ENCODE measurements around the gene KDM4C. TPM values are rescaled to one million over a fixed set of nuclear protein-coding genes. Genes with fewer than 3 reads are reported as not detected.

KDM4C gene
- total RNA-seq, 1 donor from 2014 or later, result 12.7 TPM

- Histone ChIP-seq H3K9me3 (no peaks in the 10 kb centered on the region), H3K27ac (no peak overlapping the region), H3K27me3 (no peaks in the 10 kb centered on the region), H3K4me1 (no peaks in the 10 kb centered on the region), H3K4me3 (no peak overlapping the region), H3K36me3 (no peaks in the 10 kb centered on the region)
- TF ChIP-seq, protein P1, sequence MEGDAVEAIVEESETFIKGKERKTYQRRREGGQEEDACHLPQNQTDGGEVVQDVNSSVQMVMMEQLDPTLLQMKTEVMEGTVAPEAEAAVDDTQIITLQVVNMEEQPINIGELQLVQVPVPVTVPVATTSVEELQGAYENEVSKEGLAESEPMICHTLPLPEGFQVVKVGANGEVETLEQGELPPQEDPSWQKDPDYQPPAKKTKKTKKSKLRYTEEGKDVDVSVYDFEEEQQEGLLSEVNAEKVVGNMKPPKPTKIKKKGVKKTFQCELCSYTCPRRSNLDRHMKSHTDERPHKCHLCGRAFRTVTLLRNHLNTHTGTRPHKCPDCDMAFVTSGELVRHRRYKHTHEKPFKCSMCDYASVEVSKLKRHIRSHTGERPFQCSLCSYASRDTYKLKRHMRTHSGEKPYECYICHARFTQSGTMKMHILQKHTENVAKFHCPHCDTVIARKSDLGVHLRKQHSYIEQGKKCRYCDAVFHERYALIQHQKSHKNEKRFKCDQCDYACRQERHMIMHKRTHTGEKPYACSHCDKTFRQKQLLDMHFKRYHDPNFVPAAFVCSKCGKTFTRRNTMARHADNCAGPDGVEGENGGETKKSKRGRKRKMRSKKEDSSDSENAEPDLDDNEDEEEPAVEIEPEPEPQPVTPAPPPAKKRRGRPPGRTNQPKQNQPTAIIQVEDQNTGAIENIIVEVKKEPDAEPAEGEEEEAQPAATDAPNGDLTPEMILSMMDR (IDR thresholded peaks at IDR 0.05), result no peak
- DNase-seq (ENCODE audit: low spot score in 2 of 2), result no peak
- intact Hi-C loops (cut with DNase I), result no loop called here
Measured at GRCh38 chr9:6968271-6968670, 210.5 kb downstream of the KDM4C start.

- DNase-seq (ENCODE audit: low spot score in 2 of 2), result no peak
- Histone ChIP-seq H3K27me3 (no peaks in the 10 kb centered on the region), H3K9me3 (no peaks in the 10 kb centered on the region), H3K27ac (no peak overlapping the region), H3K4me1 (no peaks in the 10 kb centered on the region), H3K4me3 (no peak overlapping the region), H3K36me3 (no peaks in the 10 kb centered on the region)
- TF ChIP-seq, protein P1 (IDR thresholded peaks at IDR 0.05), result no peak
- intact Hi-C loops (cut with DNase I), result no loop called here
Measured at GRCh38 chr9:6969805-6970204, 212.0 kb downstream of the KDM4C start.

DNA sequence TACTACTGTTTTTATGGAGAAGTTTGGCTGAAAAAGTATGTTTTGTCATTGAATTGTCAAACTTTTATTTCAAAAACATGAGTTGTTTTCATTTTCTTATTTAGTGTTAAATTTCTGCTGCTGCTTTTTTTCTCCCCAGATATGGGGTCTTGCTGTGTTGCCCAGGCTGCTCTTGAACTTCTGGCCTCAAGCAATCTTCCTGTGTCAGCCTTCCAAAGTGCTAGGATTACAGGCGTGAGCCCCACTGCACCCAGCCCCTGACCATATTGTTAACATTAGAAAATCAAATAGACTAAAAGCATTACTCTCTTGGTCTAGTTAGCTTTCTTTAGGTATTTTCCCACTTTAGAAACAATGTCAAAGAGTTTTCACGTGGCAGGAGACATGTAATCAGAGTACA lies 215.3 kb downstream of the KDM4C start:
- DNase-seq (ENCODE audit: low spot score in 2 of 2), result no peak
- no peak overlapping the region for H3K4me3 ChIP-seq
- H3K36me3 ChIP-seq, result no peaks in the 10 kb centered on the region
- TF ChIP-seq, protein P1 (IDR thresholded peaks at IDR 0.05), result no peak
- H3K27ac ChIP-seq, result no peak overlapping the region
- H3K4me1 ChIP-seq, result no peaks in the 10 kb centered on the region
- H3K27me3 ChIP-seq, result no peaks in the 10 kb centered on the region
- intact Hi-C loops (cut with DNase I), result no loop called here
- no peaks in the 10 kb centered on the region for H3K9me3 ChIP-seq

DNA sequence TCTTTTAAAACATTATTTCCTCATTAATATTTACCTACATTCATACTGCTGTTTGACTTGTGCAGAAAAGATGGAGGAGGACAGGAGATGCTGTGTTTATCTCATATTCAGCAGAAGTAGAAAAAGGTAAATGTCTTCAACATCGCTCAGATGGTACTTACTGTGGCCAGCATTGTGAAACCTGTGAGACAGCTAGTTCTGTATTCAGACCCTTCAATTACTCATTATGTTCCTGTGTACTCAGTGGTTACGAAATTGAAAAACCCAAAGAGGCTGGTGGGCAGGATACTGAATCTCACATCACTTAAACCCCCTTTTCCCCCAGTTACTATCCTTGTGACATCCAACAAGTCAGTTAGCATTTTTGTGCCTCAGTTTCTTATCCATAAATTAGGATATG lies 216.0 kb downstream of the KDM4C start:
- no peak for DNase-seq (ENCODE audit: low spot score in 2 of 2)
- Histone ChIP-seq H3K27ac (no peak overlapping the region), H3K27me3 (no peaks in the 10 kb centered on the region), H3K9me3 (no peaks in the 10 kb centered on the region), H3K36me3 (no peaks in the 10 kb centered on the region), H3K4me1 (no peaks in the 10 kb centered on the region), H3K4me3 (no peak overlapping the region)
- intact Hi-C loops (cut with DNase I), result no loop called here
- TF ChIP-seq, protein P1 (IDR thresholded peaks at IDR 0.05), result no peak

DNA sequence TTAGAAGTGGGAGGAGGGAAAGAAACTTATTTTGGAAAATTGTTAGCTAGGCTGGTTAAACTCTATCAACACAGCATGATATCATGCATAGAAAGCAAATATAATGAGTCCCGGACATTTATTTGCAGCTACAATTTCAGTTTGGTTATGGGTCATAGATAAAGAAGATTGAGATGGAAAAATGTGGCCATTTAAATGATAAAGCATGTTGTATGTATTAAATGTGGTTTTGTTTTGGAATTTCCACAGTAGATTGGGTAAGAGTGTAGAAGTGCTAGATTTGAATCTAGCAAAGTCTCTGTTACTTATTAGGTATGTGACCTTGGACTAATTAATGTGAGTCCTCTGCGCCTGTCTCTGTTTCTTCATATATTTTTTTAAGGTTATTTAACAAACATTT lies 217.4 kb downstream of the KDM4C start:
- Histone ChIP-seq H3K9me3 (no peaks in the 10 kb centered on the region), H3K4me3 (no peak overlapping the region), H3K27me3 (no peaks in the 10 kb centered on the region), H3K27ac (no peak overlapping the region), H3K36me3 (no peaks in the 10 kb centered on the region), H3K4me1 (no peaks in the 10 kb centered on the region)
- intact Hi-C loops (cut with DNase I), result no loop called here
- no peak for DNase-seq (ENCODE audit: low spot score in 2 of 2)
- TF ChIP-seq, protein P1 (IDR thresholded peaks at IDR 0.05), result no peak

DNA sequence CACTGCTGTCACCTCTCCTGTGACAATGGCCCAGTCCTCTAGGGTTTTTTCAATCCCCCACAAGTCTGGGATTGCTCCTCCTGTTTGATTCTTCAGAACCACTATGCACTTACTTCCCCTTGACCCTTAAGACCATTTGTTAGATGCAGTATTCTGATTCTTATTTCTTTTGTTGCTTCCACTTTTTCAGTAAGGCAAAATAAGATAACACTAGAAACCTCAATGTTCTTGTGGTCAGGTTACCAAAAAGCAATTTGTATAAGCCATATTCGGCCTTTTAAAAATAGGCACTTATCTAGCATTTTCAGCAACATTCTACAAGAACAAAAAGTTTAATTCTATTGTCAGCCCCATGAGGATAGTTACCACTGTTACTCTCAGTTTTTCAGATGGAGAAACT lies 220.0 kb downstream of the KDM4C start:
- no peak for DNase-seq (ENCODE audit: low spot score in 2 of 2)
- H3K27ac ChIP-seq, result no peak overlapping the region
- no peaks in the 10 kb centered on the region for H3K9me3 ChIP-seq
- intact Hi-C loops (cut with DNase I), result no loop called here
- H3K27me3 ChIP-seq, result no peaks in the 10 kb centered on the region
- H3K4me1 ChIP-seq, result no peaks in the 10 kb centered on the region
- H3K36me3 ChIP-seq, result peaks cover 3 to 11% of the 10 kb centered on the region in 2 donors
- TF ChIP-seq, protein P1 (IDR thresholded peaks at IDR 0.05), result no peak
- no peak overlapping the region for H3K4me3 ChIP-seq
